Measurements from ENCODE around the gene PLSCR5.

The PLSCR5 gene

GRCh38 chr3:146594843-146595482, 10.2 kb downstream of the PLSCR5 start:
- Histone ChIP-seq H3K27ac (no peak overlapping the region), H3K9me3 (ENCODE audit: low read depth, low read length) (no peaks in the 10 kb centered on the region), H3K36me3 (ENCODE audit: insufficient read depth, low read length) (no peaks in the 10 kb centered on the region), H3K4me3 (no peak overlapping the region), H3K9ac (ENCODE audit: insufficient read length) (no peak overlapping the region)
- peak; percentile 20 for DNase-seq (ENCODE audit: low read depth, low spot score)
- no peak for TF ChIP-seq POLR2AphosphoS5 (IDR thresholded peaks at IDR 0.05; ENCODE audit: borderline replicate concordance, low read depth, low read length)
- TF ChIP-seq EZH2 (IDR thresholded peaks at IDR 0.05) = no peak
- TF ChIP-seq FOXP2 (optimal IDR thresholded peaks at IDR 0.05; ENCODE audit: control extremely low read depth, extremely low read length, insufficient read depth) = no peak

GRCh38 chr3:146593776-146594175, 11.4 kb downstream of the PLSCR5 start:
- TF ChIP-seq EZH2 (IDR thresholded peaks at IDR 0.05) = no peak
- no peak for TF ChIP-seq FOXP2 (optimal IDR thresholded peaks at IDR 0.05; ENCODE audit: control extremely low read depth, extremely low read length, insufficient read depth)
- no peak for TF ChIP-seq POLR2AphosphoS5 (IDR thresholded peaks at IDR 0.05; ENCODE audit: borderline replicate concordance, low read depth, low read length)
- Histone ChIP-seq H3K9me3 (ENCODE audit: low read depth, low read length) (no peaks in the 10 kb centered on the region), H3K4me3 (no peak overlapping the region), H3K9ac (ENCODE audit: insufficient read length) (no peak overlapping the region), H3K36me3 (ENCODE audit: insufficient read depth, low read length) (no peaks in the 10 kb centered on the region), H3K27ac (no peak overlapping the region)
- DNase-seq (ENCODE audit: low read depth, low spot score) = no peak

GRCh38 chr3:146590521-146590920, 14.6 kb downstream of the PLSCR5 start:
- Histone ChIP-seq H3K36me3 (ENCODE audit: insufficient read depth, low read length) (no peaks in the 10 kb centered on the region), H3K9me3 (ENCODE audit: low read depth, low read length) (no peaks in the 10 kb centered on the region), H3K9ac (ENCODE audit: insufficient read length) (no peak overlapping the region), H3K27ac (no peak overlapping the region), H3K4me3 (no peak overlapping the region)
- TF ChIP-seq EZH2 (IDR thresholded peaks at IDR 0.05) = no peak
- TF ChIP-seq POLR2AphosphoS5 (IDR thresholded peaks at IDR 0.05; ENCODE audit: borderline replicate concordance, low read depth, low read length) = no peak
- TF ChIP-seq FOXP2 (optimal IDR thresholded peaks at IDR 0.05; ENCODE audit: control extremely low read depth, extremely low read length, insufficient read depth) = no peak
- peak; percentile 12 for DNase-seq (ENCODE audit: low read depth, low spot score)

- Histone ChIP-seq H3K9me3 (ENCODE audit: low read depth, low read length) (no peaks in the 10 kb centered on the region), H3K9ac (ENCODE audit: insufficient read length) (no peak overlapping the region), H3K36me3 (ENCODE audit: insufficient read depth, low read length) (no peaks in the 10 kb centered on the region), H3K27ac (no peak overlapping the region), H3K4me3 (no peak overlapping the region)
- TF ChIP-seq POLR2AphosphoS5 (IDR thresholded peaks at IDR 0.05; ENCODE audit: borderline replicate concordance, low read depth, low read length) = no peak
- TF ChIP-seq FOXP2 (optimal IDR thresholded peaks at IDR 0.05; ENCODE audit: control extremely low read depth, extremely low read length, insufficient read depth) = no peak
- TF ChIP-seq EZH2 (IDR thresholded peaks at IDR 0.05) = no peak
- DNase-seq (ENCODE audit: low read depth, low spot score) = peak; percentile 59
These were observed 15.1 kb downstream of the PLSCR5 start for GRCh38 chr3:146589899-146590508.

GRCh38 chr3:146585156-146585555, 20.0 kb downstream of the PLSCR5 start:
- TF ChIP-seq FOXP2 (optimal IDR thresholded peaks at IDR 0.05; ENCODE audit: control extremely low read depth, extremely low read length, insufficient read depth) (no peak), EZH2 (IDR thresholded peaks at IDR 0.05) (no peak), POLR2AphosphoS5 (IDR thresholded peaks at IDR 0.05; ENCODE audit: borderline replicate concordance, low read depth, low read length) (no peak)

DNA sequence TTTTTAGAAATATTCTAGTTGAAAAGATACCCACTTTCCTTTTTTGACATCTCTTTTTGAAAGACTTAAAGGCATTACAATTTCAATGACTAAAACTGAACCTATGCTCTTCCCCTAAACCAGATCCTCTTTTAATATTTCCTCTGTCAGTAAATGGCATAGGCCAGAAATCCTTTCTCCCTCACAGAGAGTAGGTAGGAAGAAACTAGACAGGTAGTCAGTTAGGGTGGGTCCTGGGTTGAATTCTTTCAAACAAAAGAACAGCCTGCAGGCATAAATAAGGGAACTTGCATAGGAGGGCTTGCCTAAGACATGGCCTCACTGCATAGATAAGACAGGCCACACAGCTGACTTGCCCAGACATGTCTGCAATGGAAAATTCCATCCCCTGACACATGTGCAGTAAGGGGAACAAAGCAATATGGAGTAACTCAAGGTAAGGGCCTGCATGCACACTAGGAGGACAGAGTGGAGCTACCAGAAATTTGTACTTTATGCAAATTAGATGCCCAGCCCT, 23.1 kb downstream of the PLSCR5 start:
- no peak for DNase-seq (ENCODE audit: low read depth, low spot score)
- no peaks in the 10 kb centered on the region; the same call in 1 of the 2 replicates for H3K9me3 ChIP-seq (ENCODE audit: low read depth, low read length)
- H3K27ac ChIP-seq = no peak overlapping the region
- no peak for TF ChIP-seq FOXP2 (optimal IDR thresholded peaks at IDR 0.05; ENCODE audit: control extremely low read depth, extremely low read length, insufficient read depth)
- no peak for TF ChIP-seq POLR2AphosphoS5 (IDR thresholded peaks at IDR 0.05; ENCODE audit: borderline replicate concordance, low read depth, low read length)
- TF ChIP-seq EZH2 (IDR thresholded peaks at IDR 0.05) = no peak
- H3K36me3 ChIP-seq (ENCODE audit: insufficient read depth, low read length) = no peaks in the 10 kb centered on the region
- no peak overlapping the region for H3K4me3 ChIP-seq
- no peak overlapping the region for H3K9ac ChIP-seq (ENCODE audit: insufficient read length)

More at GRCh38 chr3:146585156-146585555, 20.0 kb downstream of the PLSCR5 start:
- DNase-seq (ENCODE audit: low read depth, low spot score) = no peak
- Histone ChIP-seq H3K9me3 (ENCODE audit: low read depth, low read length) (no peaks in the 10 kb centered on the region; the same call in 1 of the 2 replicates), H3K27ac (no peak overlapping the region), H3K4me3 (no peak overlapping the region), H3K9ac (ENCODE audit: insufficient read length) (no peak overlapping the region), H3K36me3 (ENCODE audit: insufficient read depth, low read length) (no peaks in the 10 kb centered on the region)

- H3K9ac ChIP-seq (ENCODE audit: insufficient read length) = no peak overlapping the region
- H3K4me3 ChIP-seq = no peak overlapping the region
- H3K36me3 ChIP-seq (ENCODE audit: insufficient read depth, low read length) = no peaks in the 10 kb centered on the region
- no peak for DNase-seq (ENCODE audit: low read depth, low spot score)
- no peaks in the 10 kb centered on the region; the same call in 1 of the 2 replicates for H3K9me3 ChIP-seq (ENCODE audit: low read depth, low read length)
- TF ChIP-seq FOXP2 (optimal IDR thresholded peaks at IDR 0.05; ENCODE audit: control extremely low read depth, extremely low read length, insufficient read depth) = no peak
- TF ChIP-seq POLR2AphosphoS5 (IDR thresholded peaks at IDR 0.05; ENCODE audit: borderline replicate concordance, low read depth, low read length) = no peak
- TF ChIP-seq EZH2 (IDR thresholded peaks at IDR 0.05) = no peak
- H3K27ac ChIP-seq = no peak overlapping the region
These were observed 24.0 kb downstream of the PLSCR5 start for GRCh38 chr3:146581080-146581601.

- no peak for TF ChIP-seq POLR2AphosphoS5 (IDR thresholded peaks at IDR 0.05; ENCODE audit: borderline replicate concordance, low read depth, low read length)
- no peak for TF ChIP-seq EZH2 (IDR thresholded peaks at IDR 0.05)
- DNase-seq (ENCODE audit: low read depth, low spot score) = peak; percentile 45
- Histone ChIP-seq H3K4me3 (no peak overlapping the region), H3K36me3 (ENCODE audit: insufficient read depth, low read length) (no peaks in the 10 kb centered on the region), H3K9me3 (ENCODE audit: low read depth, low read length) (no peaks in the 10 kb centered on the region; the same call in 1 of the 2 replicates), H3K9ac (ENCODE audit: insufficient read length) (no peak overlapping the region), H3K27ac (no peak overlapping the region)
These were observed 27.5 kb downstream of the PLSCR5 start for GRCh38 chr3:146577662-146578061.

All from SK-N-MC (cell line).